A673 (cell line): ENCODE results near the gene KLB. TPM values are rescaled to one million over a fixed set of nuclear protein-coding genes. Genes with fewer than 3 reads are reported as not detected.

Experiments
- BruUV-seq: library from RNA; stranded (reverse); fragments of 400-500 nt; replicated peaks from 2 replicates; lab custom pipeline; 2021; lab: Mats Ljungman, UMichigan
- CTCF ChIA-PET: fragments of 300-600 bp; sonication (Branson Sonifier 250); formaldehyde crosslinking; loops from one replicate; lab custom pipeline; 2022; ENCODE audit warnings: antibody characterized with exemption; lab: Charles Lee
- POLR2A ChIA-PET: fragments of 300-600 bp; sonication (Branson Sonifier 250); formaldehyde crosslinking; loops from one replicate; lab custom pipeline; 2022; ENCODE audit warnings: antibody characterized with exemption; ENCODE audit not compliant: low non-redundant PET; lab: Charles Lee
- DNase-seq: peaks from one replicate; pipeline ENCODE4 v3.0.0-alpha.2; 2015; ENCODE audit warnings: low spot score
- H3K27ac ChIP-seq: fragments of 200-600 bp; sonication (generic); 2 replicates; pipeline ENCODE4 v1.5.1; 2016; ENCODE audit warnings: mixed run types, low read depth, mild to moderate bottlenecking, mixed read lengths, antibody characterized with exemption, low read length; ENCODE audit not compliant: poor library complexity, severe bottlenecking
- H3K27me3 ChIP-seq: fragments of 200-600 bp; sonication (generic); replicated peaks from 2 replicates; pipeline ENCODE4 v1.6.1; 2017; ENCODE audit warnings: mixed run types, low read depth, mild to moderate bottlenecking, mixed read lengths, antibody characterized with exemption, low read length; ENCODE audit not compliant: insufficient read depth, poor library complexity
- H3K36me3 ChIP-seq: fragments of 200-600 bp; sonication (generic); 2 replicates; pipeline ENCODE4 v1.6.1; 2016; ENCODE audit warnings: mixed run types, mild to moderate bottlenecking, mixed read lengths, antibody characterized with exemption, low read length; ENCODE audit not compliant: insufficient read depth, poor library complexity, severe bottlenecking
- H3K4me1 ChIP-seq: fragments of 200-600 bp; sonication (generic); 2 replicates; pipeline ENCODE4 v1.6.1; 2017; ENCODE audit warnings: mixed run types, mild to moderate bottlenecking, mixed read lengths, antibody characterized with exemption, low read length; ENCODE audit not compliant: insufficient read depth, poor library complexity, severe bottlenecking
- H3K4me3 ChIP-seq: fragments of 200-600 bp; sonication (generic); 2 replicates; pipeline ENCODE4 v1.5.1; 2016; ENCODE audit warnings: low read depth, mixed run types, mild to moderate bottlenecking, mixed read lengths, low read length; ENCODE audit not compliant: poor library complexity, severe bottlenecking
- H3K9me3 ChIP-seq: fragments of 200-600 bp; sonication (generic); 2 replicates; pipeline ENCODE4 v1.6.1; 2016; ENCODE audit warnings: mixed run types, low read depth, mild to moderate bottlenecking, mixed read lengths, antibody characterized with exemption, low read length; ENCODE audit not compliant: poor library complexity, severe bottlenecking
- EZH2 ChIP-seq: fragments of 200-600 bp; sonication (generic); IDR thresholded peaks from 2 replicates; pipeline ENCODE4 v1.6.1; 2017; ENCODE audit warnings: borderline replicate concordance, low read depth, mild to moderate bottlenecking, mixed read lengths, antibody characterized with exemption, low read length; ENCODE audit not compliant: poor library complexity, severe bottlenecking
- intact Hi-C: fragments of 100-400 bp; cut with micrococcal nuclease; formaldehyde crosslinking; loops from one replicate; pipeline ENCODE4 v1.10.0; 2022; ENCODE audit not compliant: unreplicated experiment
- microRNA-seq: library from miRNA; unstranded; fragments of <30 nt; microRNA quantifications from one replicate; pipeline ENCODE4 v1.2.0, GENCODE V29; 2021
- total RNA-seq: library from RNA; stranded (reverse); gene quantifications from 2 replicates; pipeline ENCODE4 v1.2.3, GENCODE V29; 2021
- TF ChIP-seq, protein P1 (sequence below): fragments of 300-800, 200-600 bp; sonication (generic); conservative IDR thresholded peaks from 2 replicates; pipeline ENCODE4 v1.5.1; 2017; ENCODE audit warnings: low read depth, mild to moderate bottlenecking, antibody characterized with exemption, low read length, moderate library complexity, mixed read lengths

Gene KLB
- total RNA-seq, 1 experiment from 2014 or later, result not detected

DNA sequence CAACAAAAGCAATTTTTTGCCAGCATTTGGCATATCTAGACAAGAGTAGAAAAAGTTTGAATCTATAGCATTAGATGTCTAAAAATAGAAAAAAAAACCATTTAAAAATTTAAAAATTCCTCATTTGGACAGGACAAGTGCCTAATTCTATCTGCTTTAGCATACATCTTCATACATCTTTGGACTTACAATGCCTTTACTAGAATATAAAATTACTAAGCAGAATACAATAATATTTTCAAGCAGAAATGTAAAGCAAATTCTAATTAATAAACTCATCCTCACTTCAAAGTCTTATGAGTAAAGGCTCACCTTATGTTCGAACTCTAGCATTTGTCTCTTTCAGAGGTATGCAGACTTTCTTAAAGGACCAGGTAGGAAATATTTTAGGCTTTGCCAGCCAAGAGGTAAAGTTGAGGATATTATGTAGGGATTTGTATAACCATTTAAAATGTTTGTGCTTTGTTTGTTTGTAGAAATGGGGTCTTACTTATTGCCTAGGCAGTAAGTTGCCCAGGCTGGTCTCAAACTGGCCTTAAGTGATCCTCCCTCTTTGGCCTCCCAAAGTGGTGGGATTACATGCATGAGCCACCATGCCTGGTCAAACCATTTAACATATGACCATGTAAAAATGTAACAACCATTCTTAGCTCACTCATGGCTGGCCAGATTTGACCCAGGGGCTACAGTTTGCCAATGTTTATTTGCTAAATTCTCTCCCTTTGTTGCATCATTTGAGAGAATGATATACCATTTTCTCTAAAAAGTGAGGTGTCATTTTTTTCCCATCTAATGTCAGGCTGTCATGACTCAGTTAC, 91.4 kb downstream of the KLB start:
- no peak for DNase-seq
- POLR2A ChIA-PET, result no interaction called here
- TF ChIP-seq EZH2, result no peak
- TF ChIP-seq, protein P1, sequence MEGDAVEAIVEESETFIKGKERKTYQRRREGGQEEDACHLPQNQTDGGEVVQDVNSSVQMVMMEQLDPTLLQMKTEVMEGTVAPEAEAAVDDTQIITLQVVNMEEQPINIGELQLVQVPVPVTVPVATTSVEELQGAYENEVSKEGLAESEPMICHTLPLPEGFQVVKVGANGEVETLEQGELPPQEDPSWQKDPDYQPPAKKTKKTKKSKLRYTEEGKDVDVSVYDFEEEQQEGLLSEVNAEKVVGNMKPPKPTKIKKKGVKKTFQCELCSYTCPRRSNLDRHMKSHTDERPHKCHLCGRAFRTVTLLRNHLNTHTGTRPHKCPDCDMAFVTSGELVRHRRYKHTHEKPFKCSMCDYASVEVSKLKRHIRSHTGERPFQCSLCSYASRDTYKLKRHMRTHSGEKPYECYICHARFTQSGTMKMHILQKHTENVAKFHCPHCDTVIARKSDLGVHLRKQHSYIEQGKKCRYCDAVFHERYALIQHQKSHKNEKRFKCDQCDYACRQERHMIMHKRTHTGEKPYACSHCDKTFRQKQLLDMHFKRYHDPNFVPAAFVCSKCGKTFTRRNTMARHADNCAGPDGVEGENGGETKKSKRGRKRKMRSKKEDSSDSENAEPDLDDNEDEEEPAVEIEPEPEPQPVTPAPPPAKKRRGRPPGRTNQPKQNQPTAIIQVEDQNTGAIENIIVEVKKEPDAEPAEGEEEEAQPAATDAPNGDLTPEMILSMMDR, result no peak
- intact Hi-C loops, result no loop called here
- Histone ChIP-seq H3K27ac (no peak overlapping the region), H3K27me3 (no peaks in the 10 kb centered on the region), H3K9me3 (no peaks in the 10 kb centered on the region), H3K4me1 (no peaks in the 10 kb centered on the region), H3K36me3 (peaks cover 26% of the 10 kb centered on the region), H3K4me3 (no peak overlapping the region)
- CTCF ChIA-PET, result no interaction called here
- no TSS peak for BruUV-seq

DNA sequence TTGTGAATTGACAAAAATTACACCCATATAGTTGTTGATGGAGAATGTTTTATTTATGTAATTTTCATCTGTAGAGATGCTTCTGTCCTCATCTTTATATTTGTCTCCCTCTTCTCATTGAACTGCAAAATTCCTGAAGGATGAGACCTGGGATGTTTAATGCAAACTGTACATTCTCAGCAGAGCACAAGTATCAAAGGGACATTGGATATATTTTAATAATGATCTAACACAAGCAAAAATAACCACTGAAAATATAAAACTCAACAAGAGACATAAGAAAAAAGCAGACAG, 91.9 kb downstream of the KLB start:
- POLR2A ChIA-PET, result no interaction called here
- no TSS peak for BruUV-seq
- DNase-seq, result no peak
- Histone ChIP-seq H3K36me3 (peaks cover 32% of the 10 kb centered on the region), H3K27me3 (no peaks in the 10 kb centered on the region), H3K9me3 (no peaks in the 10 kb centered on the region), H3K27ac (no peak overlapping the region), H3K4me1 (no peaks in the 10 kb centered on the region), H3K4me3 (no peak overlapping the region)
- CTCF ChIA-PET, result no interaction called here
- TF ChIP-seq EZH2, result no peak
- TF ChIP-seq, protein P1, result no peak
- intact Hi-C loops, result no loop called here

Small RNA genes lying within 50 kb of the gene (microRNA-seq; reads per million reads assigned to microRNA genes)
- not detected for gene MIR5591

Other genes starting within 250 kb of the KLB start
- gene WDR19, start 224.4 kb upstream of the KLB start, total RNA-seq, result 33.7 and 34.8 TPM in 2 replicates
- 71.8 and 76.0 TPM in 2 replicates for gene RFC1, start 40.6 kb upstream of the KLB start, total RNA-seq
- gene RPL9, start 52.0 kb downstream of the KLB start, total RNA-seq, result 907 and 971 TPM in 2 replicates
- gene LIAS, start 52.1 kb downstream of the KLB start, total RNA-seq, result 17.6 and 19.1 TPM in 2 replicates
- 52.5 and 62.1 TPM in 2 replicates for gene UGDH, start 120.5 kb downstream of the KLB start, total RNA-seq
- 14.4 and 14.5 TPM in 2 replicates for gene SMIM14, start 231.9 kb downstream of the KLB start, total RNA-seq